Measurements from ENCODE around the gene HDAC7.

- no peak for TF ChIP-seq EZH2 (IDR thresholded peaks at IDR 0.05; ENCODE audit: low read length, missing control alignments)
- TF ChIP-seq, protein P1, sequence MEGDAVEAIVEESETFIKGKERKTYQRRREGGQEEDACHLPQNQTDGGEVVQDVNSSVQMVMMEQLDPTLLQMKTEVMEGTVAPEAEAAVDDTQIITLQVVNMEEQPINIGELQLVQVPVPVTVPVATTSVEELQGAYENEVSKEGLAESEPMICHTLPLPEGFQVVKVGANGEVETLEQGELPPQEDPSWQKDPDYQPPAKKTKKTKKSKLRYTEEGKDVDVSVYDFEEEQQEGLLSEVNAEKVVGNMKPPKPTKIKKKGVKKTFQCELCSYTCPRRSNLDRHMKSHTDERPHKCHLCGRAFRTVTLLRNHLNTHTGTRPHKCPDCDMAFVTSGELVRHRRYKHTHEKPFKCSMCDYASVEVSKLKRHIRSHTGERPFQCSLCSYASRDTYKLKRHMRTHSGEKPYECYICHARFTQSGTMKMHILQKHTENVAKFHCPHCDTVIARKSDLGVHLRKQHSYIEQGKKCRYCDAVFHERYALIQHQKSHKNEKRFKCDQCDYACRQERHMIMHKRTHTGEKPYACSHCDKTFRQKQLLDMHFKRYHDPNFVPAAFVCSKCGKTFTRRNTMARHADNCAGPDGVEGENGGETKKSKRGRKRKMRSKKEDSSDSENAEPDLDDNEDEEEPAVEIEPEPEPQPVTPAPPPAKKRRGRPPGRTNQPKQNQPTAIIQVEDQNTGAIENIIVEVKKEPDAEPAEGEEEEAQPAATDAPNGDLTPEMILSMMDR (conservative IDR thresholded peaks at IDR 0.05 in 1 of 2, IDR thresholded peaks at IDR 0.05 in 1 of 2; ENCODE audit: low read depth in 1 of 2, low read length in 2 of 2), result no peak
Measured at GRCh38 chr12:47777151-47777550, 42.6 kb downstream of the HDAC7 start.
